Smooth muscle cell (in vitro differentiated cells): ENCODE results near the gene RHOC. TPM values are rescaled to one million over a fixed set of nuclear protein-coding genes. Genes with fewer than 3 reads are reported as not detected.

Experiments used
- DNase-seq: peaks from one replicate; lab custom pipeline; 2025; ENCODE audit not compliant: unreplicated experiment; lab: John Stamatoyannopoulos, UW
- H2AFZ ChIP-seq: fragments of 200-600 bp; sonication (generic); 2 replicates; pipeline ENCODE4 v1.6.0; 2016; ENCODE audit warnings: antibody characterized with exemption, low read depth, mild to moderate bottlenecking
- H3F3A ChIP-seq: fragments of 200-600 bp; sonication (generic); 2 replicates; pipeline ENCODE4 v1.6.0; 2017; ENCODE audit warnings: antibody characterized with exemption, low read depth
- H3K27ac ChIP-seq: fragments of 200-600 bp; sonication (generic); 2 replicates; pipeline ENCODE4 v1.5.1; 2016; ENCODE audit warnings: low read depth, mild to moderate bottlenecking
- H3K27me3 ChIP-seq: fragments of 200-600 bp; sonication (generic); 2 replicates; pipeline ENCODE4 v1.6.1; 2016; ENCODE audit warnings: low read depth, mild to moderate bottlenecking
- H3K36me3 ChIP-seq: fragments of 200-600 bp; sonication (generic); 2 replicates; pipeline ENCODE4 v1.5.1; 2016; ENCODE audit warnings: low read depth
- H3K4me1 ChIP-seq: fragments of 200-600 bp; sonication (generic); 2 replicates; pipeline ENCODE4 v1.5.1; 2016; ENCODE audit warnings: low read depth
- H3K4me2 ChIP-seq: fragments of 200-600 bp; sonication (generic); 2 replicates; pipeline ENCODE4 v1.6.0; 2016; ENCODE audit warnings: mild to moderate bottlenecking
- H3K4me3 ChIP-seq: fragments of 200-600 bp; sonication (generic); 2 replicates; pipeline ENCODE4 v1.5.1; 2016; ENCODE audit warnings: mild to moderate bottlenecking
- H3K79me2 ChIP-seq: fragments of 200-600 bp; sonication (generic); 2 replicates; pipeline ENCODE4 v1.6.0; 2016; ENCODE audit warnings: low read depth, mild to moderate bottlenecking
- H3K9ac ChIP-seq: fragments of 200-600 bp; sonication (generic); 2 replicates; pipeline ENCODE4 v1.6.0; 2016; ENCODE audit warnings: low read depth
- H3K9me3 ChIP-seq: fragments of 200-600 bp; sonication (generic); replicated peaks from 2 replicates; pipeline ENCODE4 v1.5.1; 2016; ENCODE audit warnings: low read depth
- H4K20me1 ChIP-seq: fragments of 200-600 bp; sonication (generic); 2 replicates; pipeline ENCODE4 v1.6.0; 2016; ENCODE audit warnings: low read depth
- CTCF ChIP-seq: fragments of 200-600 bp; sonication (generic); IDR thresholded peaks from 2 replicates; pipeline ENCODE4 v1.5.1; 2017; ENCODE audit warnings: borderline replicate concordance, mild to moderate bottlenecking, antibody characterized with exemption; ENCODE audit not compliant: insufficient read depth, poor library complexity, severe bottlenecking
- WGBS: methylation state at CpG from one replicate; pipeline ENCODE4 v1.1.7; 2016; ENCODE audit warnings: low lambda C conversion rate; 5-methylcytosine and 5-hydroxymethylcytosine counted together
- polyA plus RNA-seq: library from polyadenylated mRNA; unstranded; fragments of >200 nt; fragmentation: Nextera tagmentation; extraction: Ambion mirVana; gene quantifications from 2 replicates; pipeline ENCODE4 v1.2.1, GENCODE V29; 2016
- total RNA-seq: library from RNA; depleted of rRNA; stranded (reverse); fragments of >200 nt; gene quantifications from 2 replicates; pipeline ENCODE4 v1.2.3, GENCODE V29; 2014

RHOC gene
- total and polyA plus RNA-seq, 2 experiments from 2014 or later = 303 to 518 TPM

GRCh38 chr1:112666946-112667345, 40.0 kb downstream of the RHOC start:
- no peaks in the 10 kb centered on the region for H3K27me3 ChIP-seq
- no peak for DNase-seq
- peaks cover 3% of the 10 kb centered on the region for H4K20me1 ChIP-seq
- H3K4me3 ChIP-seq = no peak overlapping the region
- no peak overlapping the region for H2AFZ ChIP-seq
- H3K4me1 ChIP-seq = no peaks in the 10 kb centered on the region
- H3K79me2 ChIP-seq = no peaks in the 10 kb centered on the region
- H3K9ac ChIP-seq = no peak overlapping the region
- no peak overlapping the region for H3K27ac ChIP-seq
- WGBS = 93% methylated on average over 2 of the region's 2 CpGs
- peaks cover 33% of the 10 kb centered on the region for H3F3A ChIP-seq
- peaks cover 27% of the 10 kb centered on the region for H3K36me3 ChIP-seq
- H3K4me2 ChIP-seq = no peak overlapping the region
- TF ChIP-seq CTCF = no peak
- H3K9me3 ChIP-seq = no peaks in the 10 kb centered on the region

GRCh38 chr1:112665857-112666256, 41.1 kb downstream of the RHOC start:
- Histone ChIP-seq H3K4me1 (no peaks in the 10 kb centered on the region), H3K9ac (no peak overlapping the region), H3K27ac (no peak overlapping the region), H3F3A (peaks cover 22% of the 10 kb centered on the region), H2AFZ (no peak overlapping the region), H3K4me3 (no peak overlapping the region), H3K79me2 (no peaks in the 10 kb centered on the region), H3K4me2 (no peak overlapping the region), H4K20me1 (peaks cover 3% of the 10 kb centered on the region), H3K36me3 (peaks cover 27% of the 10 kb centered on the region), H3K9me3 (no peaks in the 10 kb centered on the region), H3K27me3 (no peaks in the 10 kb centered on the region)
- no peak for TF ChIP-seq CTCF
- 92% methylated on average over 3 of the region's 3 CpGs for WGBS
- DNase-seq = no peak

- H2AFZ ChIP-seq = no peak overlapping the region
- H3K79me2 ChIP-seq = peaks cover 57% of the 10 kb centered on the region
- DNase-seq = no peak
- H3K4me1 ChIP-seq = no peaks in the 10 kb centered on the region
- H3K9ac ChIP-seq = no peak overlapping the region
- no peak for TF ChIP-seq CTCF
- no peaks in the 10 kb centered on the region for H3K27me3 ChIP-seq
- WGBS = 98% methylated on average over 1 of the region's 1 CpG
- no peak overlapping the region for H3K4me3 ChIP-seq
- H3F3A ChIP-seq = no peaks in the 10 kb centered on the region
- no peak overlapping the region for H3K27ac ChIP-seq
- peaks cover 52% of the 10 kb centered on the region for H3K36me3 ChIP-seq
- no peaks in the 10 kb centered on the region for H3K9me3 ChIP-seq
- peaks cover 78% of the 10 kb centered on the region for H4K20me1 ChIP-seq
- H3K4me2 ChIP-seq = no peak overlapping the region
Observed at GRCh38 chr1:112651205-112651604, 55.7 kb downstream of the RHOC start.

Other genes with a start within 250 kb of the RHOC start
- 1.8 and 3.5 TPM in 2 replicates for gene WNT2B, start 198.2 kb downstream of the RHOC start, total RNA-seq
- gene WNT2B, start 198.2 kb downstream of the RHOC start, polyA plus RNA-seq = 0.41 and 1.3 TPM in 2 replicates
- 17.2 and 28.0 TPM in 2 replicates for gene ST7L, start 88.0 kb downstream of the RHOC start, total RNA-seq
- 11.8 and 16.3 TPM in 2 replicates for gene ST7L, start 88.0 kb downstream of the RHOC start, polyA plus RNA-seq
- gene CAPZA1, start 87.3 kb downstream of the RHOC start, total RNA-seq = 238 and 264 TPM in 2 replicates
- gene CAPZA1, start 87.3 kb downstream of the RHOC start, polyA plus RNA-seq = 100 and 114 TPM in 2 replicates
- gene MOV10, start 32.5 kb downstream of the RHOC start, total RNA-seq = 36.9 and 40.4 TPM in 2 replicates
- gene MOV10, start 32.5 kb downstream of the RHOC start, polyA plus RNA-seq = 56.8 and 60.6 TPM in 2 replicates
- 0.40 and 1.2 TPM in 2 replicates for gene PPM1J, start 8.2 kb upstream of the RHOC start, total RNA-seq
- 4.7 and 5.2 TPM in 2 replicates for gene PPM1J, start 8.2 kb upstream of the RHOC start, polyA plus RNA-seq
- gene SLC16A1, start 249.1 kb upstream of the RHOC start, total RNA-seq = 77.7 and 83.7 TPM in 2 replicates
- gene SLC16A1, start 249.1 kb upstream of the RHOC start, polyA plus RNA-seq = 39.6 and 43.9 TPM in 2 replicates